ENCODE results near the gene SPAAR.

Gene SPAAR

DNA sequence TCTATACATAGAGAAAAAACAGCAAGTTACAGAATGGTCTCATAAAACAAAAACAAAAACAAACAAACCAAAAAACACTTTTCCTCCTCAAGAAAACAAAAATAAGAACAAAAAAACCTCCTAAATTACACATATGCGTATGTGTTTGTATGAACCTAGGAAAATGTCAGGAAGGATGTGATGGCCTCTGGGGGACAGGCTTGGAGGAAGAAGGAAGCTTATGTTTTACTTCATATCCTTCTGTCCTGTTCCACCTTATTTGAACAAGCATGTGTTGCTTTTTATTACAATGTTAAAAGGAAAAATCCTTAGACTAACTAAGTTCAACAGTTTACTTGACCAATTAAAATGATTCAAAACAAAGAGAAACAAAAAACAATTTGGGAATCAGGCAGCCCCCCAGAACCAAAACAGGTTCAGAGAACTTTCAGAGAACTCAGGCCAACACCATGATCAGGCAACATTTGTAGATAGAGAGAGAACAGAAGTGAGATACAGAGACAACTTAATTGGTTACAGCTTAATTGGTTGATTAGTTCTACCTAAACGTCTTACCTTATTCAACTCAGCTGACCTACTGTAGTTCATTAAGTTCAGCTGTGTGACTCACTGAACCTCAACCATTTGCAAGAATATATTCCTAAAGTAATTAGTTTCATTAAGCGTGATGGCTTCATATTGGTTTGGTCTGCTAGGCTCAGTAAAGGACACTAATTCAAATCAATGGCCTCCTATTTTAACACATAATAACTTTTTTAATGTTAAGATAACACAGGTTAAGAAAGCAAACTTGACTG is 10.1 kb downstream of the SPAAR start:
- DNase-seq (ENCODE audit: low spot score), result no peak
- in situ Hi-C loops (cut with MboI; ENCODE audit: low pct_unique_long_range_greater_than_20kb, low sequenced_read_pairs, unreplicated experiment), result no loop called here
- TF ChIP-seq, protein P1, sequence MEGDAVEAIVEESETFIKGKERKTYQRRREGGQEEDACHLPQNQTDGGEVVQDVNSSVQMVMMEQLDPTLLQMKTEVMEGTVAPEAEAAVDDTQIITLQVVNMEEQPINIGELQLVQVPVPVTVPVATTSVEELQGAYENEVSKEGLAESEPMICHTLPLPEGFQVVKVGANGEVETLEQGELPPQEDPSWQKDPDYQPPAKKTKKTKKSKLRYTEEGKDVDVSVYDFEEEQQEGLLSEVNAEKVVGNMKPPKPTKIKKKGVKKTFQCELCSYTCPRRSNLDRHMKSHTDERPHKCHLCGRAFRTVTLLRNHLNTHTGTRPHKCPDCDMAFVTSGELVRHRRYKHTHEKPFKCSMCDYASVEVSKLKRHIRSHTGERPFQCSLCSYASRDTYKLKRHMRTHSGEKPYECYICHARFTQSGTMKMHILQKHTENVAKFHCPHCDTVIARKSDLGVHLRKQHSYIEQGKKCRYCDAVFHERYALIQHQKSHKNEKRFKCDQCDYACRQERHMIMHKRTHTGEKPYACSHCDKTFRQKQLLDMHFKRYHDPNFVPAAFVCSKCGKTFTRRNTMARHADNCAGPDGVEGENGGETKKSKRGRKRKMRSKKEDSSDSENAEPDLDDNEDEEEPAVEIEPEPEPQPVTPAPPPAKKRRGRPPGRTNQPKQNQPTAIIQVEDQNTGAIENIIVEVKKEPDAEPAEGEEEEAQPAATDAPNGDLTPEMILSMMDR (IDR thresholded peaks at IDR 0.05; ENCODE audit: extremely low read depth, insufficient read depth, missing control alignments), result no peak

DNA sequence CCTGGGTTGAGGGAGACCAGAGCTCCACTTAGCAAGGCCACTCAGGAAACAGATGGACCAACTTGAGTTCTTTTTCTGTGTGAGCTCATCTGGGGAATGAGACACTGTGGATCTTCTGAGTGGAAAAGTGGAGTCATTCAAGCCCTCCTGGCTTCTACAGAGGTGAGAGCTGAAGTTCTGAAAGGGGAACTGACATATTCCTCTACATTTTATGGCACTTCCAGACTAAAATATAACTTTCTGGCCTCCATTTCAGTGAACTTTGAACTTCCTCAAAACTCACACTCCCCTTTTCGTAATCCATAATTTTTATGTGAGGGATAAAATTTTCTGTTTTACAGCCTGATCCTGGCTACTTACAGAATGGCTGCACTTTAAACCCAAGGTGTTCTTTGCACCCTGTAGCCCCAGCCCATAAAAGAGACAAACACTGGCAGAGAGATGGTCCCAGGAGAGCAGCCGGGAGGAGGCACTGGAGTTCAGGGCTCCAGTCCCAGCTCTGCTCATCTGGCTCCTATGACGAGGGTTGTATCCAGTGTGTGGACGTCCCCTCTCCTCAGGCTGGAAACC is 10.8 kb downstream of the SPAAR start:
- in situ Hi-C loops (cut with MboI; ENCODE audit: low pct_unique_long_range_greater_than_20kb, low sequenced_read_pairs, unreplicated experiment), result no loop called here
- no peak for DNase-seq (ENCODE audit: low spot score)
- TF ChIP-seq, protein P1 (IDR thresholded peaks at IDR 0.05; ENCODE audit: extremely low read depth, insufficient read depth, missing control alignments), result no peak

DNA sequence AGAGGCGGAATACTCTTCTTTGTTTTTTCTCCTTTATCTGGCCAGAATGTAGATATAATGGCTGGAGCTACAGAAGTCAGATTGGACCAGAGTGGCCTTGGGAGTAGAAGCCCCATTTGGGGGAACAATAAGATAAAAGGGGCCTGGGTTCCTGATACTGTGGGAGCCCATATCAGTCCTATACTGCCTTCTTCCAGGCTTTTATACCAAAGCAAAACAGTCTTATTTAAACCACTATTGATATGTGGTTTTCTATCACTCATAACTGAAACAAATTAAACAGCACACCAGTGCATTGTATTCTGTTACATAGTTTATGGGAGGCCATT is 14.3 kb downstream of the SPAAR start:
- TF ChIP-seq, protein P1 (IDR thresholded peaks at IDR 0.05; ENCODE audit: extremely low read depth, insufficient read depth, missing control alignments), result no peak
- DNase-seq (ENCODE audit: low spot score), result no peak
- in situ Hi-C loops (cut with MboI; ENCODE audit: low pct_unique_long_range_greater_than_20kb, low sequenced_read_pairs, unreplicated experiment), result no loop called here

DNA sequence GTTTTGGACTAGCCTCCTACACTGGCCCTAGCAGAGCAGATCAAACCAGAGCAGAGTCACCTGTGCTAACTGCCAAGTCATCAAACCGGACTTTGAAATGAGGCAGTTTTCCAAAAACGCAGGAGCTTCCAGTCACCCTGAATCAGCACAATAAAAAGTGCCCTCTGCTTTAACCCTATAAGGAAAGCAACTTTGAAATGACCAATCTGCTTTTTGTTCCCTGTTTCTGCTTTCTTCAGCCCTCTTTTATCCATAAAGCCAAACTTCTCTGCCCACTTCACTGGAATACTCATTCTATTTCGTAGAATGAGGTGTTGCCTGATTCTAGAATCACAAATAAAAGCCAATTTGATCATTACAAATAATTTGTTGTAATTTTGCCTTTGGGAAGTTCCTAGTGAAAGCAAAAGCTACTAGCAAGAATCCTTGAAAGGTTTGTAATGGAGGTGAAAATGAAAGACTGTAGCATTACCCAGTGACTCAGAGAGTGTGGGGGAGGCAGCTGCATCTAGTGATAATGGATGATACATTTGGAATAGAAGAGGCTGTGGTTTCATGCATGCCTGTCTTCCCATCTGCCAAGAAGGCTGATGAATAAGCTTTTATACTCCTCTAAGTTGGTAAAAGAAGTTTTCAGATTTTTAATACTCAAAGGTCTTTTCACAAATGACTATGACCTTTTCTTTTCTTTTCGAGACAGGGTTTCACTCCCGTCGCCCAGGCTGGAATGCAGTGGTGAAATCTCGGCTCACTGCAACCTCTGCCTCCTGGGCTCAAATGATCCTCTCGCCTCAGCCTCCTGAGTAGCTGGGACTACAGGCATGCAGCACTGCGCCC is 14.9 kb downstream of the SPAAR start:
- in situ Hi-C loops (cut with MboI; ENCODE audit: low pct_unique_long_range_greater_than_20kb, low sequenced_read_pairs, unreplicated experiment), result no loop called here

DNA sequence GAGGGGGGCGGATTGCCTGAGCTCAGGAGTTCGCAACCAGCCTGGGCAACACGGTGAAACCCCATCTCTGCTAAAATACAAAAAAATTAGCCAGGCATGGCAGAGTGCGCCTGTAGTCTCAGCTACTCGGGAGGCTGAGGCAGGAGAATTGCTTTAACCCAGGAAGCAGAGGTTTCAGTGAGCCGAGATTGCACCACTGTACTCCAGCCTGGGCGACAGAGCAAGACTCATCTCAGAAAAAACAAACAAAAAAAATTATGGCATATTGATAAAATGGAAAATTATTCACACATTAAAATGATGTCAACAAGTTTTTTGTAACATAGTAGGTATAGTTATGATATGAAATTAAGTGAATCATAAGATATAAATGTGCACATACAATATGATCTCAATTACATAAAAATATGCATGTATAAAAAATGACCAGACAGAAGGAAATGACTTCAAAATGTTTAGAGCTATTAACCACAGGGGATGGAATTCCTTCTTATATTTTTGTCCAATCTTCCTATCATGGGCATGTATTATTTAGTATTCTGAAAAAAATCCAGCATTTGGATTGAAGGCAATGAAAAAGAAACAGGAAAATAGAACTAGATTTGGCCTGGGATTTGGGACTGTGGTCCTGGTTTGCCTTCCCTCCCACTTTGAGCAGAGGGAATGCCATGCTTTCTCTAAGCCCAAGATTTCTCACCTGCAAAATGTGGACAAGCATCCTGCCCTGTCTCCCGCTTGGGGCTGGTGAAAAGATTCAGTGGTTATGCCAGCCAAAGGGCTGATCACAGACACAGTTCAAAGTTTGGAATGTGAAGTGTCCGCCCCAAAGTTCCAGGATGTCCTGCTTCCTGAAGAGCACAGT is 19.5 kb downstream of the SPAAR start:
- TF ChIP-seq, protein P1 (IDR thresholded peaks at IDR 0.05; ENCODE audit: extremely low read depth, insufficient read depth, missing control alignments), result no peak
- in situ Hi-C loops (cut with MboI; ENCODE audit: low pct_unique_long_range_greater_than_20kb, low sequenced_read_pairs, unreplicated experiment), result no loop called here
- no peak for DNase-seq (ENCODE audit: low spot score)

More for the DNA sequence above, 14.9 kb downstream of the SPAAR start:
- no peak for DNase-seq (ENCODE audit: low spot score)
- TF ChIP-seq, protein P1 (IDR thresholded peaks at IDR 0.05; ENCODE audit: extremely low read depth, insufficient read depth, missing control alignments), result no peak

DNA sequence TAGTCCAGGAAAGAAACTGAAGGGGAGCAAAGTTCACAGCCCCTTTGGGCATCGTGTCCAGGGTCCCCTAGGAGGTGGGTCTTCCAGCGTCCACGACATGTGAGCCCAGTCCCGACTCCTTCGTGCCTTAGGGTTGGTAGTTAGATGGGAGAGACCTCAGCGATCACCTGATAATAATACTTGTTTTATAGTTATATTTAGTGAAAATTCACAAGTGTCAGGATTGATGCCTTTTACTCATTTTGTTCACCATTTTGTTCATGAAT is 20.1 kb downstream of the SPAAR start:
- no peak for DNase-seq (ENCODE audit: low spot score)
- in situ Hi-C loops (cut with MboI; ENCODE audit: low pct_unique_long_range_greater_than_20kb, low sequenced_read_pairs, unreplicated experiment), result no loop called here
- TF ChIP-seq, protein P1 (IDR thresholded peaks at IDR 0.05; ENCODE audit: extremely low read depth, insufficient read depth, missing control alignments), result no peak

Measured in GM13977 (cell line).